IPS-15b (cell line): ENCODE data around the gene DYDC2.

Experiments used
- H3K27me3 ChIP-seq: one replicate; pipeline ENCODE4 v1.6.1; 2013; ENCODE audit warnings: low read length; ENCODE audit not compliant: control insufficient read depth, insufficient read depth
- H3K36me3 ChIP-seq: one replicate; pipeline ENCODE4 v1.6.1; 2013; ENCODE audit warnings: low read length; ENCODE audit not compliant: control insufficient read depth, insufficient read depth
- H3K4me1 ChIP-seq: one replicate; pipeline ENCODE4 v1.6.1; 2013; ENCODE audit warnings: mild to moderate bottlenecking, low read length; ENCODE audit not compliant: control insufficient read depth, insufficient read depth
- H3K4me3 ChIP-seq: one replicate; pipeline ENCODE4 v1.5.1; 2013; ENCODE audit warnings: low read depth, low read length
- H3K9ac ChIP-seq: one replicate; pipeline ENCODE4 v1.6.1; 2013; ENCODE audit warnings: low read depth, mild to moderate bottlenecking, low read length
- H3K9me3 ChIP-seq: one replicate; pipeline ENCODE4 v1.6.1; 2013; ENCODE audit warnings: mild to moderate bottlenecking, low read length; ENCODE audit not compliant: control insufficient read depth, insufficient read depth

The DYDC2 gene

DNA sequence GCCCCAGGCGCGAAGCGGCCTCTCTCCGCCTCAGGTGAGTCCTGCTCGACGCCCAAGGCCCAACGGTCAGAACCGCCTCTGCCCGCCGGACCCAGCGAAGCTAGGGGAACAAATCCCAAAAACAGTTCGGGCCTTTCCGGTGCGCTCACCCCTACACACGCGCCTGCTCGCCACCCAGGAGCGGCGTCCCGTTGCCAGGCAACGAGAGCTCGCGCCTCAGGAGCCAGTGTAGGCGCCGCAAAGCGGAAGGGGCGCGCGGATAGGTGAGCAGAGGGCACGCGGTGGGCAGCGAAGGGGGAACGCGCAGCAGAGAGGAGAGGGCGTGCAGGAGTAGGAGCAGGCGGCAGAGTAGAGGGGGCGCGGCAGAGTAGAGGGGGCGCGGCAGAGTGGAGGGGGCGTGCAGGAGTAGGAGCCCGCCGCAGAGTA lies at the start of gene DYDC2, which contains the start of gene DYDC1:
TSS of gene DYDC2 (plus strand) at position 219 of the 426 bp plus-strand sequence. CDS start 5,663 bp downstream, outside the sequence.
TSS of gene DYDC1 (minus strand) at position 193 of the 426 bp plus-strand sequence. CDS start 4,154 bp downstream, outside the sequence.
- peak within 1 kb of the TSS; percentile 77 for H3K4me3 ChIP-seq
- H3K9me3 ChIP-seq, result no peaks in the 10 kb centered on the region
- H3K9ac ChIP-seq, result peak within 1 kb of the TSS; percentile 73
- peaks cover 4% of the 10 kb centered on the region for H3K4me1 ChIP-seq
- H3K36me3 ChIP-seq, result no peaks in the 10 kb centered on the region
- peaks cover 22% of the 10 kb centered on the region for H3K27me3 ChIP-seq

DNA sequence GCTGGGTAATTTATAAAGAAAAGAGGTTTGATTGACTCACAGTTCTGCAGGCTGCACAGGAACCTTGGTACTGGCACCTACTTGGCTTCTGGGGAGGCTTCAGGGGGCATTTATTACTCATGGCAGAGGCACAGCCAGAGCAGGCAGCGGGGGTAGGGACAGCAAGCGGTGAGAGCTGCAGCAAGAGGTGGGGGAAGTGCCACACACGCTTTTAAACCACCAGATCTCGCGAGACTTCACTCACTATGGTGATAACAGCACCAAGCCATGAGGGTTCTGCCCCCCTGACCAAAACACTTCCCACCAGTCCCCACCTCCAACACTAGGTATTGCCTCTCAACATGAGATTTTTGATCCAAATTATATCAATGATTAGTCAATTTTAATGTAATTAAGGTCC lies 43.1 kb upstream of the DYDC2 start:
- H3K4me1 ChIP-seq, result no peaks in the 10 kb centered on the region
- no peak overlapping the region for H3K4me3 ChIP-seq
- H3K27me3 ChIP-seq, result no peaks in the 10 kb centered on the region
- no peak overlapping the region for H3K9ac ChIP-seq
- no peaks in the 10 kb centered on the region for H3K36me3 ChIP-seq
- no peaks in the 10 kb centered on the region for H3K9me3 ChIP-seq

DNA sequence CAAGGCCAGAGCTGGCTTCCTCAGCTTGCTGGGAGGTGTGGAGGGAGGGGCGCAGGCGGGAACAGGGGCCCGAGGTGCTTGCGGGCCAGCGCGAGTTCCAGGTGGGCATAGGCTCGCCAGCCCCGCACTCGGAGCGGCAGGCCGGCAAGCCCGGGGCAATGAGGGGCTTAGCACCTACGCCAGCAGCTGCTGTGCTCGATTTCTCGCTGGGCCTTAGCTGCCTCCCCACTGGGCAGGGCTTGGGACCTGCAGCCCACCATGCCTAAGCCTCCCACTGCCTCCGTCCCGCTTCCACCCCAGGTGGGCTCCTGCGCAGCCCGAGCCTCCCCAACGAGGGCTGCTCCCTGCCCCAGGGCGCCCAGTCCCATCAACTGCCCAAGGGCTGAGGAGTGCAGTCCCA lies 41.2 kb upstream of the DYDC2 start:
- Histone ChIP-seq H3K27me3 (no peaks in the 10 kb centered on the region), H3K4me3 (no peak overlapping the region), H3K36me3 (no peaks in the 10 kb centered on the region), H3K4me1 (no peaks in the 10 kb centered on the region), H3K9me3 (no peaks in the 10 kb centered on the region), H3K9ac (no peak overlapping the region)

GRCh38 chr10:80318742-80319141 lies 37.8 kb upstream of the DYDC2 start:
- Histone ChIP-seq H3K4me1 (no peaks in the 10 kb centered on the region), H3K9ac (no peak overlapping the region), H3K9me3 (no peaks in the 10 kb centered on the region), H3K4me3 (no peak overlapping the region), H3K27me3 (no peaks in the 10 kb centered on the region), H3K36me3 (no peaks in the 10 kb centered on the region)

GRCh38 chr10:80319318-80319717 lies 37.3 kb upstream of the DYDC2 start:
- Histone ChIP-seq H3K4me3 (no peak overlapping the region), H3K9me3 (no peaks in the 10 kb centered on the region), H3K36me3 (no peaks in the 10 kb centered on the region), H3K4me1 (no peaks in the 10 kb centered on the region), H3K9ac (no peak overlapping the region), H3K27me3 (no peaks in the 10 kb centered on the region)

DNA sequence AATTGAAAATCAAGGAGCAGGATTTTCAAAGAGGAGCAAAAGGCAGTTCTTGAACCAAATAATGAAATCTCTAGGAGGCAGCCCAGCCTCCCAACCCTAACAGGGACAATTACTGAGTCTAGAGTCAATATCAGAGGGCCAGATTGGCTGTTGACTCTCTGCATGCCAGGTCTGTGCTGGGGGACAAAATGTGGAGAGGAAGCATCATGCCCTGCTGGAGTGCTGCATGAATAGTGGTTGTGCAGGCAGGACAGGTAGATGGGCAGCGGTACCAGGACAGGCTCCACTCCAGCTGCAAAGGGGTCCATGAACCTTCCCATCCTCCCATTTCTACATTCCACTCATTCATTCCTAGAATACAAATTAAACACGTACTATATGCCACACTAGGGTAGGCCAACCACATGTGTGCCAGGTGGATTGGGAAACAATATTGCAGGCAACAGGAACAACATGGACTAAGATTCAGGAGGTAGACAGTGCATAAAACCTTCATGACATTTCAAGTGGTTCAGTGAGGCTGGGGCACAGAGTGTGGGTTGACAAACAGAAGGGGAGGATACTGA lies 36.8 kb upstream of the DYDC2 start:
- no peaks in the 10 kb centered on the region for H3K36me3 ChIP-seq
- H3K4me3 ChIP-seq, result no peak overlapping the region
- no peak overlapping the region for H3K9ac ChIP-seq
- no peaks in the 10 kb centered on the region for H3K27me3 ChIP-seq
- no peaks in the 10 kb centered on the region for H3K9me3 ChIP-seq
- no peaks in the 10 kb centered on the region for H3K4me1 ChIP-seq

DNA sequence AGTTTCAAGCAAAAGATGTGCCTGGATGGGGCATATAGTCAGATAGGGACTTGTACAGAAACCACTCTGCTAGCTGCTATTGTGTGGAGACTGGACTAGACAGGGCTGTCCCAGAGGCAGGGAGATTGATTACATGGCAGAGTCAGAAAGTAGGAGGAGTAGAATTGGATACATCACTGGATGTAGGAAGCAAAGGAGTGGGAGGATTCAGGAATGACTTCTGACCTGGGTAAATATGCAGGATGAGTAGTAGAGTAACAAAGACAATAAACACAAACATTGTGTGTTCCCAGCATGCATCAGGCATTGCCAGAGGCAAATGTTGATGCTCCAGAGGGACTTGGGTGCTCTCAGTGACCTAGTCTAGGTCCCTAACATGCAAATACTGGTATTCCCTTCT lies 36.2 kb upstream of the DYDC2 start:
- Histone ChIP-seq H3K9ac (no peak overlapping the region), H3K27me3 (no peaks in the 10 kb centered on the region), H3K36me3 (no peaks in the 10 kb centered on the region), H3K4me3 (no peak overlapping the region), H3K4me1 (no peaks in the 10 kb centered on the region), H3K9me3 (no peaks in the 10 kb centered on the region)

GRCh38 chr10:80321183-80321582 lies 35.4 kb upstream of the DYDC2 start:
- Histone ChIP-seq H3K36me3 (no peaks in the 10 kb centered on the region), H3K27me3 (no peaks in the 10 kb centered on the region), H3K4me3 (no peak overlapping the region), H3K9ac (no peak overlapping the region), H3K9me3 (no peaks in the 10 kb centered on the region), H3K4me1 (no peaks in the 10 kb centered on the region)

- no peaks in the 10 kb centered on the region for H3K9me3 ChIP-seq
- no peaks in the 10 kb centered on the region for H3K4me1 ChIP-seq
- no peak overlapping the region for H3K4me3 ChIP-seq
- no peak overlapping the region for H3K9ac ChIP-seq
- H3K36me3 ChIP-seq, result no peaks in the 10 kb centered on the region
- no peaks in the 10 kb centered on the region for H3K27me3 ChIP-seq
These were observed 34.4 kb upstream of the DYDC2 start for GRCh38 chr10:80322158-80322557.

DNA sequence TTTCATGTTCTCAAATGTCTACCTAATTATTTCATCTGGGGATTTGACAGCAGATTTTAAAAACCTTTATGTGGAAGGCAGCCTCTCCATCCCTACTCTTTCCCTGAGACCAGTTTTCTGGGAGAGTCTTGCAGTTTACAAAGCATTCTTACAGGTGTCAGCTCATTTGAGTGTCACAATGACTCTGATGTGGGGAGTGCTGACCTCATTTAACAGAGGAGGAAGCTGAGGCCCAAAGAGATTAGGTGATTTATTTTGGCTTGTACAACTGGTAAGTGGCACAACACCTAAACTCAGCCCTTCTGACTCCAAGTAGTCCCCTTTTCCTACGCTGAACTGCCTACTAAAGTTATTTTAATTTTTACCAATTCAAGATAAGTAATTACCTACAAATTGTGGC lies 33.9 kb upstream of the DYDC2 start:
- H3K9ac ChIP-seq, result no peak overlapping the region
- no peaks in the 10 kb centered on the region for H3K9me3 ChIP-seq
- no peaks in the 10 kb centered on the region for H3K27me3 ChIP-seq
- H3K4me3 ChIP-seq, result no peak overlapping the region
- H3K36me3 ChIP-seq, result no peaks in the 10 kb centered on the region
- H3K4me1 ChIP-seq, result no peaks in the 10 kb centered on the region

GRCh38 chr10:80323311-80323710 lies 33.3 kb upstream of the DYDC2 start:
- Histone ChIP-seq H3K9ac (no peak overlapping the region), H3K9me3 (no peaks in the 10 kb centered on the region), H3K27me3 (no peaks in the 10 kb centered on the region), H3K36me3 (no peaks in the 10 kb centered on the region), H3K4me1 (no peaks in the 10 kb centered on the region), H3K4me3 (no peak overlapping the region)

GRCh38 chr10:80324086-80324485 lies 32.5 kb upstream of the DYDC2 start:
- Histone ChIP-seq H3K36me3 (no peaks in the 10 kb centered on the region), H3K4me3 (no peak overlapping the region), H3K9me3 (no peaks in the 10 kb centered on the region), H3K4me1 (no peaks in the 10 kb centered on the region), H3K27me3 (no peaks in the 10 kb centered on the region), H3K9ac (no peak overlapping the region)
